Measurements from ENCODE around the gene MTCH2.
A peak's percentile ranks its signal among the peaks of the same experiment; 100 is the strongest.
"Not testable (repeated sequence)": the region's sequence is repeated elsewhere in the genome, so short reads cannot be mapped to it uniquely, and the experiment has no call there.

The MTCH2 gene

DNA sequence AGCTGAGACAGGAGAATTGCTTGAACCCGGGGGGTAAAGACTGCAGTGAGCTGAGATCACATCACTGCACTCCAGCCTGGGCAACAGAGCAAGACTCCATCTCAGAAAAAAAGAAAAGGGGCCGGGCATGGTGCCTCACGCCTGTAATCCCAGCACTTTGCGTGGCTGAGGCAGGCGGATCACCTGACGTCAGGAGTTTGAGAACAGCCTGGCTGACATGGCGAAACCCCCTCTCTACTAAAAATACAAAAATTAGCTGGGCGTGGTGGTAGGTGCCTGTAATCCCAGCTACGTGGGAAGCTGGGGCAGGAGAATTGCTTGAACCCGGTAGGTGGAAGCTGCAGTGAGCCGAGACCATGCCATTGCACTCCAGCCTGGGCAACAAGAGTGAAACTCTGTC is 6.0 kb downstream of the MTCH2 start:
- not testable (repeated sequence) for DNase-seq (ENCODE audit: low read depth, low spot score)

- DNase-seq (ENCODE audit: low read depth, low spot score) = no peak
These were observed 10.9 kb downstream of the MTCH2 start for GRCh38 chr11:47631473-47631872.

GRCh38 chr11:47628026-47628425 is 14.3 kb downstream of the MTCH2 start:
- DNase-seq (ENCODE audit: low read depth, low spot score) = no peak

- no peak for DNase-seq (ENCODE audit: low read depth, low spot score)
These were observed 16.1 kb downstream of the MTCH2 start for GRCh38 chr11:47626234-47626633.

GRCh38 chr11:47620836-47621378 is 21.5 kb downstream of the MTCH2 start:
- no peak for DNase-seq (ENCODE audit: low read depth, low spot score)

- DNase-seq (ENCODE audit: low read depth, low spot score) = no peak
These were observed 24.9 kb downstream of the MTCH2 start for GRCh38 chr11:47617417-47617809.

DNA sequence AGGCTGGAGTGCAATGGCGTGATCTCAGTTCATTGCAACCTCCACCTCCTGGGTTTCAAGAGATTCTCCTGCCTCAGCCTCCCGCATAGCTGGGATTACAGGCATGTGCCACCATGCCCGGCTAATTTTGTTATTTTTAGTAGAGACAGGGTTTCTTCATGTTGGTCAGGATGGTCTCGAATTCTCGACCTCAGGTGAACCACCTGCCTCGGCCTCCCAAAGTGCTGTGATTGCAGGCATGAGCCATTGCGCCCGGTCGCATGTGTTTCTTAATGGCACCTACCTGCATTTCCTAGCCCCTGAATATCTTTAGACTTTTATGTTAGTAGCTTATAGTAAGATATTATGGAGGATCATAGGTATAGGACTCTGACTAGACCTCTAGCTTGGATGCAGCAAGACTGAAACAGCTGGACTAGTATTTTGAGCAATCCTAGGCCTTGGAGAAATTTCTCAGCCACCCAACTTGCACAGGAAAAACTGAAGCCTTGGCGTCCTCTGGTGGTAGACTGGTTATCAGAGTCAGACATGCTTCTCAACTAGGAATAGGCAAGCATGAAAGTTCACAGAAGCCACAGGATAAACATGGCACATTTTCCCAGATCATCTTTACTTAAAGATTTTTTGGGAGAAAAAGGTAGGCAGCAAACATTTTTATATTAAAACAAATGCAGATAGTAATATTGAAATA is 25.5 kb downstream of the MTCH2 start:
- DNase-seq (ENCODE audit: low read depth, low spot score) = peak; percentile 54

DNA sequence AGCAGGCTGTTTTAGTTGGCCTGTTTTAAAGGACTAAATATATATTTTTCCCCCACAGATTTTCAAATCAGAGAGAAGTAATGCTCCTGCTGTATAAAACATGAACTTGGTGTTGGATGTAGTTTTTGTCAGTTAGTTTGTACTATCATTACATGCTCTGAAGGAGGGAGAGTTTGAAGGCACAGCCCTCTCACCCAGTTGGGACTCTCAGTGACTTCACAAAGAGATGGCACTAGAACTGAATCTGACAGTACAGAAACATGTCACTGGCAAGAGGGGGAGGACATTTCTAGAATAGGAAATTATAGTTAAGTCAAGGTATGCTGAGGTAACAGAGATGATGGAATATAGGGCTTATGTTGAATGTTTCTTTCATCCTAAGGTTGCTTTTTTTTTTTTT is 27.1 kb downstream of the MTCH2 start:
- no peak for DNase-seq (ENCODE audit: low read depth, low spot score)

- DNase-seq (ENCODE audit: low read depth, low spot score) = no peak
These were observed 31.0 kb downstream of the MTCH2 start for GRCh38 chr11:47611348-47611794.

- DNase-seq (ENCODE audit: low read depth, low spot score) = no peak
These were observed 32.7 kb downstream of the MTCH2 start for GRCh38 chr11:47609675-47610074.

- peak; percentile 56 for DNase-seq (ENCODE audit: low read depth, low spot score)
These were observed 35.0 kb downstream of the MTCH2 start for GRCh38 chr11:47607380-47607779.

- peak; percentile 21 for DNase-seq (ENCODE audit: low read depth, low spot score)
These were observed 35.6 kb downstream of the MTCH2 start for GRCh38 chr11:47606731-47607130.

DNA sequence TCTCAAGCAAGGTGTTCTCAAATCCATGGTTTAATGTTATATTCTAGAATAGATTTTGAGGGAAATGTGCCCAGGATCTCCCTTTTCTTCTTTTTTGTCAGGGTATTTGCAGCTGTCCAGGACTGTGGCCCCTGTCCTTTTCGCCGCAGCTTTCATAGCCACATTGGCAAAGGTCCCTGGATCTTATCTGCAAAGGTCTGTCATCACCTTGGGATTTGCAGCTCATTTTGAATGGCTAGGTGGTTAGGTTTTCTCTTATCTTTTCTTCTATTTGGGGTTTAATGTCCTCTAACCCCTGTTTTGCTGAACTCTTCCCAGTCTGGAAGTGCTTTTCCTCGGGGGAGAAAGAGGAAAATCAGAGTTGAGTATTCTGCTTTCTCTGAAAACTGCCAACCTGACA is 36.4 kb downstream of the MTCH2 start:
- DNase-seq (ENCODE audit: low read depth, low spot score) = no peak

- DNase-seq (ENCODE audit: low read depth, low spot score) = no peak
These were observed 39.1 kb downstream of the MTCH2 start for GRCh38 chr11:47603295-47603694.

GRCh38 chr11:47599902-47600301 is 42.5 kb downstream of the MTCH2 start:
- no peak for DNase-seq (ENCODE audit: low read depth, low spot score)

- DNase-seq (ENCODE audit: low read depth, low spot score) = no peak
These were observed 46.4 kb downstream of the MTCH2 start for GRCh38 chr11:47595967-47596366.

DNA sequence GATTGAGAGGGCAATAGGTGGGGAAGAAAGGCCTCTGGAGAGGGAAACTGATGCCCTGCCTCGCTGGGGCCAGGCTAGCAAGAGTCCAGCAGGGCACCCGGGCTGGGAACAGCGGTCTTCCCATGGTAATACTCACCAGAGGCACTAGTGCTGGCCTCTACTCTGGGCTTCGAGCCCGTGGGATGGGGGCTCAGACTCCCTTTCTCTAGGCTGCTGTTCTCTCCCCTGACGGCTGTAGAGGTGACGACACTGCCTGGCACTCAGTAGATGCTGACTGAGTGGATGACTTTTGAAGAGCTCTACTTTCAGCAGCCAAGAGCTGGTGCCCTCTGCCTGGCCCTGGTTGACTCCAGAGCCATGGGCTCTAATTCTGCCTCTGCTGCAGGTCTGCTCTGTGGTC is 47.3 kb downstream of the MTCH2 start:
- no peak for DNase-seq (ENCODE audit: low read depth, low spot score)

GRCh38 chr11:47593934-47594855 is 48.2 kb downstream of the MTCH2 start, which contains the start of gene C1QTNF4:
Gene C1QTNF4, minus strand, starts transcription at chr11:47594411. Its CDS starts 3,601 bp downstream, at chr11:47590810.
- DNase-seq (ENCODE audit: low read depth, low spot score) = peak; percentile 14

DNA sequence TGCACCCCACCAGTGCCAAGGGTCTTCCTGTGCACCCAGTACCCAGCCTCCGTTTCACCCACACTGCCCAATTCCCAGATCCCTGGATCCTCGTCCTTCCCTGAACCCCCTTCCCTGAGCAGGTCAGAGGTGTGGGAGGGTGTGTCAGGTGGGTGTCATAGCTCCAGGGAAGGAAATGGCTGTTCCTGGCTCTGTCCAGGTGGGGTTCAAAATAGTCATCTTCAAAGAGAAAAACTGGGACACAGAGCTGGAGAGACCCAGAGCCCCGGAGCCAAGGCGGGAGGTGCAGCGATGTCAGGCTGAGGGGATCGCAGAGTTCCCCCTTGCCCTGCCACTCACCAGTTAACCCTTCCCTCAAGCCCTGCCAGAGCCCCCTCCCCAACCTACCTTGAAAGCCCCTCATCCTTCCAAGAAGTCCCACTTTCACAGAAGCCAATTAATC is 48.8 kb downstream of the MTCH2 start:
- DNase-seq (ENCODE audit: low read depth, low spot score) = no peak

DNA sequence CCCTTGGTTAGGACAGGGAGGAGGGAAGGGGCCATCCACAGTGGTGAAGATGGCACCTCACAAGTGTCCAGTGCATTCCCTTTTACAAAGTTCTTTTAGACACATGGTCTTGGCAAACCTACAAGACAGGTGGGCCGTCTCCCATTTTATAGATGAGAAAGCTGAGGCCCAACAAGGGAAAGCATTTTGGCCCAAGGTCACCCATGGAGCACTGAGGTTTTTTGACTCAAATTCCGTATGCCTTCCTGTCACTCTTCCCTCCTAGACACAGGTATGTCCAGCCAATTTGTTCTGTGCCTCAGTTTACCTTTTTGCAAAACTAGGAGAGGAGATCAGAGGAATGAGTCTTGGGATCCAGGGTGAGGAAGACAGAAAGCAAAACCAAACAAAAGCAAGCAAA is 49.4 kb downstream of the MTCH2 start:
- DNase-seq (ENCODE audit: low read depth, low spot score) = no peak

DNA sequence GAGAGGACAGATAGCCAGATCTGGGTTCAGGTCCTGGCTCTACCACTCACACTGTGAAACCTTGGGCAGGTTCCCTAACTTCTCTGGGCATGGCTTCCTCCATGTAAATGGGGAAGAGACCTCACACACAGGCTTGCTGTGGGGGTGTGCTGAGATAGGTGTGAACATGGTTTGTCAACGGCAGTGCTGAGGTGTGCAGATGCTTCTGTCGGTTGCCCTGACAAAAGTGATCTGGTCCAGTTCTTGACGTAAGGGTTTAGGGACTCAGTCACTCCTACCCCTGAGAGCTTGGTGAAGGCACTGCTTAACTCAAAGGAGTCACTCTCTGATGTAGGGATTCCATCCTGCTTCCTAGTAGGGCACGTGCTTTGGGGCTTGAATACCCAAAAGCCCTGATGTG is 50.1 kb downstream of the MTCH2 start:
- no peak for DNase-seq (ENCODE audit: low read depth, low spot score)

- peak; percentile 53 for DNase-seq (ENCODE audit: low read depth, low spot score)
These were observed 50.6 kb downstream of the MTCH2 start for GRCh38 chr11:47591764-47592163.
